Activated CD8-positive, alpha-beta T cell treated with anti-CD3 and anti-CD28 coated beads for 36 hours (primary cell): ENCODE data around the gene OSR1. TPM values are rescaled to one million over a fixed set of nuclear protein-coding genes. Genes with fewer than 3 reads are reported as not detected.

Experiments
- ATAC-seq: fragments of 200-7000 bp; cut with Tn5 transposase; one replicate; pipeline ENCODE4 v1.10.0; 2021; ENCODE audit warnings: mild to moderate bottlenecking, moderate library complexity
- CTCF ChIA-PET: fragments of 350-600 bp; sonication (Branson Sonifier 250); formaldehyde crosslinking; loops from one replicate; lab custom pipeline; 2021; ENCODE audit warnings: antibody characterized with exemption; lab: Charles Lee
- POLR2A ChIA-PET: fragments of 350-600 bp; sonication (Branson Sonifier 250); formaldehyde crosslinking; loops from one replicate; lab custom pipeline; 2021; ENCODE audit warnings: antibody characterized with exemption; lab: Charles Lee
- DNase-seq: peaks from one replicate; pipeline ENCODE4 v3.0.0-alpha.2; 2020
- H3K27ac Mint-ChIP-seq: one replicate; pipeline ENCODE4 v1.8.0; 2021; ENCODE audit warnings: mild to moderate bottlenecking, mixed read lengths
- H3K27me3 Mint-ChIP-seq: one replicate; pipeline ENCODE4 v1.8.0; 2021; ENCODE audit warnings: mixed read lengths
- H3K36me3 Mint-ChIP-seq: one replicate; pipeline ENCODE4 v1.8.0; 2021; ENCODE audit warnings: low read depth, mixed read lengths
- H3K4me1 Mint-ChIP-seq: one replicate; pipeline ENCODE4 v1.8.0; 2021; ENCODE audit warnings: low read depth, mixed read lengths
- H3K4me3 Mint-ChIP-seq: one replicate; pipeline ENCODE4 v1.8.0; 2021; ENCODE audit warnings: mild to moderate bottlenecking, moderate library complexity, mixed read lengths
- H3K9me3 Mint-ChIP-seq: one replicate; pipeline ENCODE4 v1.8.0; 2021; ENCODE audit warnings: mixed read lengths
- CTCF ChIP-seq: fragments of 200-600 bp; IDR thresholded peaks from one replicate; pipeline ENCODE4 v1.8.0; 2022; ENCODE audit warnings: antibody characterized with exemption, mild to moderate bottlenecking
- intact Hi-C: fragments of 100-400 bp; cut with micrococcal nuclease; formaldehyde crosslinking; loops from one replicate; pipeline ENCODE4 v1.10.0; 2022
- total RNA-seq, 2 experiments: library from RNA; stranded (reverse); gene quantifications; one replicate each; pipeline ENCODE4 v1.2.3, GENCODE V29; 2021

OSR1 gene
- total RNA-seq, 2 experiments from 2014 or later, result not detected

DNA sequence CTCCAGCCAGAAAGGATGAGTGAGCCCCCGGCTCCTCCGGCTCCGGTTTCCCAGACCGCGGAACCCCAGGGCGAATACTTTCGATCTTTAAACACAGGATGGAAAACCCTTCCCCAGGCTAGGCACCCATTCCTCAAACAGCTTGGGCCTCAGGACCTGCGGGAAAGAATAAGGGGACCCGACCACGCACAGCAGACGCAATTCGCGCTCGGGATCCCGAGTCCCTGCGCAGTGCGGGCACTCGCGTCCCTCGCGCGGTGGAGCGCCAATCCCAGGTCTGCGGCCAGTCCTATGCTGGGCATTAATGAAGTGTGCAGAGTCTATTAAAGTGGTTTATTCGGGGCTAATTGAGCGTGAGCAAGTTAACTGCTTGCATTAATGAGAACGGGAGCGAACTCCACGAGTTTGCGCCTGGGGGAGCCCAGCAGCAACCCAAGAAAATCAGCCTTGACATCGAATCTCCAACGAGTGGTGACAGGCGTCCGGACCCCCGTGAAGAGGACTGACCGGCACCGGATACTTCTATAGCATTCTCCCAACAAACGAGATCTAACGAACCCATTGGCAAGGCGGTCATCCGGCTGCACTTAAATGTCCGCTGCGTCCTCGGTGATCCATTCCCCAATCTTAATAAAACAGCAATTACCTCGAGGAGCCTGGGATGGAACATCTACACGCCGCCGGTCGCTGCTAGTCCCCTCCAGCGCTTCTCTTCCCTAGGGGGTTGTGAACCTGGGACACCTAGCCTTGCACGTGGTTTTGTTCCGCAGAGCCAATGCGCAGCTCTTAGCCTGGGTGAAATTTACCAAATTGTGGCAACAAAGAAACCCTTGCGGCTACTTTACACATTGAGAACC is 1.6 kb downstream of the OSR1 start:
- peaks cover 33% of the 10 kb centered on the region for H3K4me1 Mint-ChIP-seq
- ATAC-seq (no peak), DNase-seq (no peak)
- intact Hi-C loops, result loop anchor here (10.0 kb wide), 1 partner anchor 802 kb away; no protein-coding TSS in a partner anchor
- CTCF ChIA-PET, result interaction anchor here (5.9 kb wide), 1 partner anchor 8 kb away, joined by 56 read pairs; no protein-coding TSS in a partner anchor
- no peaks in the 10 kb centered on the region for H3K9me3 Mint-ChIP-seq
- H3K4me3 Mint-ChIP-seq, result no peak overlapping the region
- H3K36me3 Mint-ChIP-seq, result no peaks in the 10 kb centered on the region
- POLR2A ChIA-PET, result no interaction called here
- peaks cover 86% of the 10 kb centered on the region for H3K27me3 Mint-ChIP-seq
- no peak overlapping the region for H3K27ac Mint-ChIP-seq
- no peak for TF ChIP-seq CTCF

DNA sequence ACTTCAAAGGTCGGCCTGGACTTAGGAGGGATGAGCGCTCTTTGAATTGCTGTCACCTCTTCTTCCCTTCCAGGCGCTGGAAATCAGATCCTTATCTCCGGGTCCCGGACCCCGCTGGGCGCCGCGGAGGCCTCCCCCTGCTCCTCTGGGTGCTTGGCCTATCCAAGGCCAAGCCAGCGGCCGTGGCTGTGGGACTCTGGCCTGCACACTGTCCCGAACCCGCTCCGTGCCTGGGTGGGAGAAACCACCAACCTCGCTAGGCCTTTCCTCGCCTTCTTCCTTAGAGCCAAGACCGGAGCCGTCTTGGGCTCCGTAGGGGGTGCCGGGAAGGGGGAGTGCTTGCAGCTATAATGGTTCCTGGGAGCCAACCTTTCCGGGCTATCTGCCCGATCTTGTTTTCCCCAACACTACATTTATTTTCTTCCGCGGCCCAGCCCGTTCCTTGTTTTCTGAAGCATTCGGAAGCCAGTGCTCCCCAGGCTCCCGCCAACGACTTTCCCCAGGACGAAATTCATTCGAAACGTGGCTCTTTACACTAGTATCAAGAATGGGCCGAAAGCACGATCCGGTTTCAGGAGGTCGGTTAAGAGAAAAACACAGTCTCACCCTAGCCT is 2.4 kb downstream of the OSR1 start:
- Mint-ChIP-seq H3K27ac (no peak overlapping the region), H3K36me3 (no peaks in the 10 kb centered on the region), H3K27me3 (peaks cover 80% of the 10 kb centered on the region), H3K9me3 (no peaks in the 10 kb centered on the region), H3K4me1 (peaks cover 31% of the 10 kb centered on the region), H3K4me3 (no peak overlapping the region)
- ChIA-PET POLR2A (no interaction called here), CTCF (no interaction called here)
- no peak for TF ChIP-seq CTCF
- intact Hi-C loops, result loop anchor here (10.0 kb wide), 1 partner anchor 801 kb away; no protein-coding TSS in a partner anchor
- DNase-seq (no peak), ATAC-seq (no peak)

DNA sequence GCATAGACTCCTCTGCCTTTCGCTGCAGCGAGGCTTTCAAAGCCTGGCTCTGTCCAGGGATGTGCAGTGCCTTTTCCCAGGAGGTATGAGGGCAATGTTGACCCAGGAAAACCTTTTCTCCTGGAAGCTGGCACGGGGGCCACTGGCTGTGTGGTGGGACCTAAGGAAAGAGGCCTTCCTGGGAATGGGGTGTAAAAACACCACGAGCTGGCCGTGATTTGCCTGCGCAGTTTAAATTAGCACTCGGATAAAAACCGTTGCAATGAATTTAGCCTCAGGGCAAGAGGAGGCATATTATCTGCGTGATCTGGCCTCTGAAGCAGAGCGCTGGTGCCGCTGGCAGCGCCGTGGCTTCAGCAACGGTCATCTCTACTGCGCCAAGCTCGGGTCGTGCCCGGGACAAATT is 3.0 kb downstream of the OSR1 start:
- H3K27ac Mint-ChIP-seq, result no peak overlapping the region
- no peak overlapping the region for H3K4me3 Mint-ChIP-seq
- ChIA-PET POLR2A (interaction anchor here (0.5 to 1.0 kb wide), 2 partner anchors 8 to 123 kb away, joined by 4 to 7 read pairs; no protein-coding TSS in a partner anchor), CTCF (no interaction called here)
- H3K4me1 Mint-ChIP-seq, result peaks cover 33% of the 10 kb centered on the region
- ATAC-seq (no peak), DNase-seq (no peak)
- peaks cover 79% of the 10 kb centered on the region for H3K27me3 Mint-ChIP-seq
- no peaks in the 10 kb centered on the region for H3K9me3 Mint-ChIP-seq
- no peaks in the 10 kb centered on the region for H3K36me3 Mint-ChIP-seq
- intact Hi-C loops, result loop anchor here (10.0 kb wide), 1 partner anchor 801 kb away; no protein-coding TSS in a partner anchor
- TF ChIP-seq CTCF, result no peak

- intact Hi-C loops, result loop anchor here (10.0 kb wide), 1 partner anchor 800 kb away; no protein-coding TSS in a partner anchor
- DNase-seq, result no peak
- no peaks in the 10 kb centered on the region for H3K9me3 Mint-ChIP-seq
- H3K4me1 Mint-ChIP-seq, result peaks cover 33% of the 10 kb centered on the region
- no peak overlapping the region for H3K4me3 Mint-ChIP-seq
- no peak for TF ChIP-seq CTCF
- no peak overlapping the region for H3K27ac Mint-ChIP-seq
- no peaks in the 10 kb centered on the region for H3K36me3 Mint-ChIP-seq
- ATAC-seq, result no peak
- ChIA-PET POLR2A (interaction anchor here (0.5 to 1.0 kb wide), 2 partner anchors 9 to 124 kb away, joined by 4 to 7 read pairs; no protein-coding TSS in a partner anchor), CTCF (no interaction called here)
- H3K27me3 Mint-ChIP-seq, result peaks cover 77% of the 10 kb centered on the region
Observed at GRCh38 chr2:19355014-19355405, 3.4 kb downstream of the OSR1 start.

DNA sequence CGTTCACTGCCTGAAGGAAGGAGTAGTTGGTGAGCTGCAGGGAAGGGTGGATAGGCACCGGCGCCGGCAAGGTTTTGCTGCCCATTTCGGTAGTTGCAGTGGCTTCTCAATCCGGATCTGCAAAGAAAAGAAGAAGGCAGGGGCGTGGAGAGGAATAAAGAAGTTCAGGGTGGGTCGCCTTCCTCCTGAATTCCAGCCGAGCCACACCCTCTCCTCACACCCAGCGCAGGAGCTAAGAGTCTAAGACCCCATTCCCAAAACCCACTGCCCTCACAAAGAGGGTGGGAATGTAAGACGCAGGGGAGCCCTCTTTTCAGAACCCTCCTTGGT is 4.7 kb downstream of the OSR1 start:
- peaks cover 75% of the 10 kb centered on the region for H3K27me3 Mint-ChIP-seq
- peaks cover 33% of the 10 kb centered on the region for H3K4me1 Mint-ChIP-seq
- H3K27ac Mint-ChIP-seq, result no peak overlapping the region
- H3K4me3 Mint-ChIP-seq, result no peak overlapping the region
- ChIA-PET CTCF (no interaction called here), POLR2A (no interaction called here)
- intact Hi-C loops, result loop anchor here (5.0 to 10.0 kb wide), 2 partner anchors 509 to 799 kb away; no protein-coding TSS in a partner anchor
- no peaks in the 10 kb centered on the region for H3K36me3 Mint-ChIP-seq
- TF ChIP-seq CTCF, result no peak
- ATAC-seq, result no peak
- DNase-seq, result no peak
- no peaks in the 10 kb centered on the region for H3K9me3 Mint-ChIP-seq
